ENCODE measurements around the gene LTC4S.

- TF ChIP-seq ZNF124 (CRISPR knock-in tag; IDR thresholded peaks at IDR 0.05), result no peak
- TF ChIP-seq EZH2 (IDR thresholded peaks at IDR 0.05; ENCODE audit: borderline replicate concordance, low read depth, low read length), result no peak
- TF ChIP-seq NBN (IDR thresholded peaks at IDR 0.05; ENCODE audit: low read depth), result no peak
- no peak for TF ChIP-seq RAD51 (IDR thresholded peaks at IDR 0.05; ENCODE audit: borderline replicate concordance, low read depth)
- no peak for TF ChIP-seq RB1 (IDR thresholded peaks at IDR 0.05; ENCODE audit: low read depth)
- no peak for TF ChIP-seq CHD2 (IDR thresholded peaks at IDR 0.05; ENCODE audit: low read depth, low read length)
- no peak for TF ChIP-seq CEBPB (tag; IDR thresholded peaks at IDR 0.05)
- TF ChIP-seq CREB1 (IDR thresholded peaks at IDR 0.05), result no peak
- no peak for TF ChIP-seq CREB1 (CRISPR knock-in tag; IDR thresholded peaks at IDR 0.05)
These were observed 35.1 kb downstream of the LTC4S start for GRCh38 chr5:179828756-179829421.

Measured in K562 (cell line).